Fibroblast of pulmonary artery (primary cell): ENCODE data around the gene TTBK2.

ENCODE experiments used
- DNase-seq: peaks from one replicate; pipeline ENCODE4 v3.0.0-alpha.2; 2010; ENCODE audit warnings: low read depth
- H3K4me3 ChIP-seq: replicated peaks from 2 replicates; pipeline ENCODE4 v1.5.1; 2011; ENCODE audit warnings: low read depth, mild to moderate bottlenecking, control low read depth, low read length, moderate library complexity
- TF ChIP-seq, protein P1 (sequence below): IDR thresholded peaks from 2 replicates; pipeline ENCODE4 v1.5.1; 2011; ENCODE audit warnings: mild to moderate bottlenecking, control low read depth, low read length, inconsistent platforms; ENCODE audit errors: missing control alignments

Gene TTBK2

DNA sequence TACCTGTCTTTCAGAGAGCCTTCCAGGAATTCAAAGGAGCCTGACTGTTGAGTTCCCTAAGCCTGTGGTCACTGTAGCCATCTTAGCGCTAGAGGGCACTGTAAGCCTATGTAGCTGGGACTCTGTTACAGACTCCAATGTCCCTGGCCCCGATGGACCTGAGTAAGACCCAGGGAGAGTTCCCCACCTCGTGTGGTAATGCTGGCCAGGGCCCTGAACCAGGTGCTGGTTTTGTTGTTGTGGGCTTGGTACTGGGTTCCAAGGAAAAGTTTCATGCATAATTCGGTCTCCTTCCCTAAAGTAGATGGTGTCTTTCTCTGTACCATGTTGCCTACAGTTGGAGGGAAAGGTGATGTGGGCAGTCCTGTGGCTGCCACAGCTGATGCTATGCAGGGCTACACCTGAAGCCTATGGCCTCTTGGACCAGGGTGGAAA, 216.1 kb downstream of the TTBK2 start:
- no peak overlapping the region for H3K4me3 ChIP-seq
- TF ChIP-seq, protein P1, sequence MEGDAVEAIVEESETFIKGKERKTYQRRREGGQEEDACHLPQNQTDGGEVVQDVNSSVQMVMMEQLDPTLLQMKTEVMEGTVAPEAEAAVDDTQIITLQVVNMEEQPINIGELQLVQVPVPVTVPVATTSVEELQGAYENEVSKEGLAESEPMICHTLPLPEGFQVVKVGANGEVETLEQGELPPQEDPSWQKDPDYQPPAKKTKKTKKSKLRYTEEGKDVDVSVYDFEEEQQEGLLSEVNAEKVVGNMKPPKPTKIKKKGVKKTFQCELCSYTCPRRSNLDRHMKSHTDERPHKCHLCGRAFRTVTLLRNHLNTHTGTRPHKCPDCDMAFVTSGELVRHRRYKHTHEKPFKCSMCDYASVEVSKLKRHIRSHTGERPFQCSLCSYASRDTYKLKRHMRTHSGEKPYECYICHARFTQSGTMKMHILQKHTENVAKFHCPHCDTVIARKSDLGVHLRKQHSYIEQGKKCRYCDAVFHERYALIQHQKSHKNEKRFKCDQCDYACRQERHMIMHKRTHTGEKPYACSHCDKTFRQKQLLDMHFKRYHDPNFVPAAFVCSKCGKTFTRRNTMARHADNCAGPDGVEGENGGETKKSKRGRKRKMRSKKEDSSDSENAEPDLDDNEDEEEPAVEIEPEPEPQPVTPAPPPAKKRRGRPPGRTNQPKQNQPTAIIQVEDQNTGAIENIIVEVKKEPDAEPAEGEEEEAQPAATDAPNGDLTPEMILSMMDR, result peak; percentile 96
- peak; percentile 83 for DNase-seq

DNA sequence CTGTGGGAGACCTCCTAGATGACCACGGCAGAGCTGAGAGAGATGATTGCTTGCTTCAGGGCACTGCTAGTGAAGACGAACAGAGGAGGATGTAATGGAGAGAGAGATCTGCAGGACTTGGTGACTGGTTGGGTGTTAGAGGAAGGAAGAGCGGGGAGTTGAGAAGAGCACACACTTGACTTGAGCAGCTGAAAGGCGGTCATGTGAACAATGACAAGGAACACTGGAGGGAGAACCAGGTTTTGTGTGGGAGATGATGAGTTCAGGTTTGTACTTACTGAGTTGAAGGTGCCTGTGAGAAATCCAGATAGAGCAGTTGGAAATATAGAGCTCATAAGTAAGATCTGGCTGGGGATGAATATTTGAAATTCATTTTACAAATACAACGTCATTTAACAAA, 224.0 kb downstream of the TTBK2 start:
- H3K4me3 ChIP-seq, result no peak overlapping the region
- TF ChIP-seq, protein P1, result no peak
- no peak for DNase-seq

DNA sequence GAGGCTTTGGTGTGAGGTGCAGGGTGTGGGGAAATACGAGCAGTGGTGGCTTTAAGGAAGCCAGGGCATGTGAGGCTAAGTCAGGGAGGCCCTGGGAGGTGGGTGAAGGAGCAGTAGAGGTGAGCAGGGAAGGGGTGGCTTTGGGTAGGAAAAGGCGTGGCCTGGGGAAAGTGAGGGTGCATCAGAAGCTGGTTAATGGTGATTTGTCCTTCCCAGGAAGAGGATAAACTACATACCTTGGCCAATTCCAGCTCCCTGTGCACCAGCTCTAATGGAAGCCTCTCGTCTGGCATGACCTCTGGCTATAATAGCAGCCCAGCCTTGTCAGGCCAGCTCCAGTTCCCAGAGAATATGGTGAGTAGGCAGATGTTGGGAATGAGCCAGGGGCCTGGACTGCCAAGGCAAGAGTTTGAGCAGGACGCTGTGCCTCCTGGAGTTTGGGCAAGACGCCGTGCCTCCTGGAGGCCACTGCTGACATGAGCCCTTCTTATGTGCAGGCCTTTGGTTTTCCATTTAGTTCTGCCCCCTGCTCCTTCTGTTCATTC, 225.0 kb downstream of the TTBK2 start:
- TF ChIP-seq, protein P1, result no peak
- DNase-seq, result no peak
- H3K4me3 ChIP-seq, result no peak overlapping the region

DNA sequence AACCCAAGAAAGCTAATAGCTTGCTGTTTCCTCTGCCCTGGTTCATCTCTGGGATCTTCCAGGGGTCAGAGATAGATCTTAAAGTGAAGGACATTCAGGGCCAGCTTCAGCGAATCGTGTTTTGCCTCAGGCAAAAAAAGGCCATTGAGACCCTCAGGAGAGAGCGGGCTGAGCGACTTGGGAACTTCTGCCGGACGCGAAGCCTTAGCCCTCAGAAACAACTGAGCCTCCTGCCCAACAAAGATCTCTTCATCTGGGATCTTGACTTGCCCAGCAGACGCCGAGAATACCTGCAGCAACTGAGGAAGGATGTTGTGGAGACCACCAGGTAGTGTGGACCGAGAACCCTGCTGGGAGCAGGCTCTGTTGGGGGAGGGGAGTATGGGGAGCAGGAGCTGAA, 226.2 kb downstream of the TTBK2 start:
- DNase-seq, result no peak
- TF ChIP-seq, protein P1, result no peak

DNA sequence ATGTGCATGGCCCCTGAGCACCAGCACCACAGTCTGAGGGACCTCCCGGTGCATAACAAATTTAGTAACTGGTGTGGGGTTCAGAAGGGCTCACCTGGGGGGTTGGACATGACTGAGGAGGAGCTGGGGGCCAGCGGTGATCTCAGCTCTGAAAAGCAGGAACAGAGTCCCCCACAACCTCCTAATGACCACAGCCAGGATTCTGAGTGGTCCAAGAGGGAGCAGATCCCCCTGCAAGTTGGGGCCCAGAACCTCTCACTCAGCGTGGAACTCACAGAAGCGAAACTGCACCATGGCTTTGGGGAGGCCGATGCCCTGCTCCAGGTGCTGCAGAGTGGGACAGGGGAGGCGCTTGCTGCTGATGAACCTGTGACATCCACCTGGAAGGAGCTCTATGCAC, 226.6 kb downstream of the TTBK2 start:
- H3K4me3 ChIP-seq, result no peak overlapping the region
- TF ChIP-seq, protein P1, result no peak
- no peak for DNase-seq

More for the DNA sequence above, 226.2 kb downstream of the TTBK2 start:
- no peak overlapping the region for H3K4me3 ChIP-seq

DNA sequence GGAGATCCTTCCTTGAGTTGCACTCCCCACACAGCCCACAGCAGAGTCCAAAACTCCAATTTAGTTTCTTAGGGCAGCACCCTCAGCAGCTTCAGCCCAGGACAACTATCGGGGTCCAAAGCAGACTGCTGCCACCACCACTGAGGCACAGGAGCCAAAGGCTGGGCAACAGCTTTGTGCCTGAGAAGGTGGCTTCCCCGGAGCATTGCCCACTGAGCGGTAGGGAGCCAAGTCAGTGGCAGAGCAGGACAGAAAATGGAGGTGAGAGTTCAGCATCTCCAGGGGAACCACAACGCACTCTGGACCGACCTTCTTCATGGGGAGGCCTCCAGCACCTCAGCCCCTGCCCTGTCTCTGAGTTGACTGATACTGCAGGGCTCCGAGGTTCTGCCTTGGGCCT, 227.1 kb downstream of the TTBK2 start:
- TF ChIP-seq, protein P1, result no peak
- H3K4me3 ChIP-seq, result no peak overlapping the region
- no peak for DNase-seq

DNA sequence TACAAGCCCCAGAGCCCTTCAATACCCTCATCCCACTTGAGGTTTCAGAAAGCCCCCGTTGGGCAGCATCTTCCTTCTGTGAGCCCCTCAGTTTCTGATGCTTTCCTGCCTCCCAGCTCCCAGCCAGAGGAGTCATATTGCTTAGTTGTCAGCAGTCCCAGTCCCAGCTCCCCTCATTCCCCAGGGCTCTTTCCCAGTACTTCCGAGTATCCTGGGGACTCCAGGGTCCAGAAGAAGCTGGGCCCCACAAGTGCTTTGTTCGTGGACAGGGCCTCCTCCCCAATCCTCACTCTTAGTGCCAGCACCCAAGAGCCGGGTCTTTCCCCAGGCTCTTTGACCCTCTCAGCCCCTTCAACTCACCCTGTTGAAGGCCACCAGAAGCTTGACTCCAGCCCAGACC, 227.6 kb downstream of the TTBK2 start:
- TF ChIP-seq, protein P1, result no peak
- H3K4me3 ChIP-seq, result no peak overlapping the region
- DNase-seq, result no peak
